ENCODE data around the gene THRAP3. TPM values are rescaled to one million over a fixed set of nuclear protein-coding genes. Genes with fewer than 3 reads are reported as not detected.
"Not testable (repeated sequence)": the region's sequence is repeated elsewhere in the genome, so short reads cannot be mapped to it uniquely, and the experiment has no call there.

The THRAP3 gene
- total and polyA plus RNA-seq, 2 experiments from 2014 or later: 127 to 161 TPM

- DNase-seq (ENCODE audit: low spot score) (peak; percentile 94), ATAC-seq (peak; percentile 96)
- Histone ChIP-seq H3K4me1 (ENCODE audit: insufficient read depth) (peaks cover 6% of the 10 kb centered on the region), H3F3A (replicated peaks; ENCODE audit: low read depth) (peaks cover 5% of the 10 kb centered on the region; the same call in 1 of the 2 replicates), H3K79me2 (replicated peaks; ENCODE audit: insufficient read depth) (no peaks in the 10 kb centered on the region), H3K4me3 (peak overlapping the region; percentile 36), H3K9me2 (ENCODE audit: insufficient read depth) (no peaks in the 10 kb centered on the region), H3K27me3 (ENCODE audit: insufficient read depth) (no peaks in the 10 kb centered on the region), H3K27ac (ENCODE audit: low read depth) (peak overlapping the region; percentile 81), H4K20me1 (replicated peaks; ENCODE audit: insufficient read depth) (no peaks in the 10 kb centered on the region), H3K36me3 (ENCODE audit: insufficient read depth) (no peaks in the 10 kb centered on the region), H2AFZ (peak overlapping the region; percentile 45), H3K4me2 (peak overlapping the region; percentile 62)
- Mint-ChIP-seq H3K4me1 (peaks cover 10% of the 10 kb centered on the region), H3K4me3 (peak overlapping the region; percentile 48), H3K27me3 (ENCODE audit: insufficient read depth, low read depth, poor library complexity) (peaks cover 8% of the 10 kb centered on the region), H3K9me3 (no peaks in the 10 kb centered on the region), H3K36me3 (ENCODE audit: low read depth) (no peaks in the 10 kb centered on the region), H3K27ac (peak overlapping the region; percentile 30)
- TF ChIP-seq STAT1 (IDR thresholded peaks at IDR 0.05; ENCODE audit: unreplicated experiment) (no peak), CTCF (conservative IDR thresholded peaks at IDR 0.05; ENCODE audit: low read depth in 2 of 2) (peak; percentile 92 to 99), ZNF462 (CRISPR knock-in tag; IDR thresholded peaks at IDR 0.05) (0 out of 2 replicates have a peak, but pooled peaks have one; percentile 4), CREB1 (CRISPR knock-in tag; IDR thresholded peaks at IDR 0.05; ENCODE audit: low read depth) (no peak), EZH2phosphoT487 (IDR thresholded peaks at IDR 0.05; ENCODE audit: unreplicated experiment) (no peak), JUNB (IDR thresholded peaks at IDR 0.05; ENCODE audit: unreplicated experiment) (no peak)
These were observed 36.2 kb upstream of the THRAP3 start for GRCh38 chr1:36187800-36188593.

DNA sequence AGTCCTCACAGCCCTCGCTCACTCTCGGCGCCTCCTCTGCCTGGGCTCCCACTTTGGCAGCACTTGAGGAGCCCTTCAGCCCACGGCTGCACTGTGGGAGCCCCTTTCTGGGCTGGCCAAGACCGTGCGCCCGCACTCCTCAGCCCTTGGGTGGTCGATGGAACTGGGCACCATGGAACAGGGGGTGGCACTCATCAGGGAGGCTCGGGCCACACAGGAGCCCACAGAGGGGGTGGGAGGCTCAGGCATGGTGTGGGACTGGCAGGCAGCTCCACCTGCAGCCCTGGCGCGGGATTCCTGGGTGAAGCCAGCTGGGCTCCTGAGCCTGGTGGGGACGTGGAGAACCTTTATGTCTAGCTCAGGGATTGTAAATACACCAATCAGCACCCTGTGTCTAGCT, 27.4 kb upstream of the THRAP3 start:
- H3K4me3 Mint-ChIP-seq; H3K27ac ChIP-seq (ENCODE audit: low read depth); H3K36me3 ChIP-seq (ENCODE audit: insufficient read depth); H3K4me1 Mint-ChIP-seq; H3F3A ChIP-seq (replicated peaks; ENCODE audit: low read depth); H3K27me3 Mint-ChIP-seq (ENCODE audit: insufficient read depth, low read depth, poor library complexity); DNase-seq (ENCODE audit: low spot score); H3K36me3 Mint-ChIP-seq (ENCODE audit: low read depth); H3K9me3 Mint-ChIP-seq; H4K20me1 ChIP-seq (replicated peaks; ENCODE audit: insufficient read depth); H2AFZ ChIP-seq; H3K9me2 ChIP-seq (ENCODE audit: insufficient read depth); H3K4me2 ChIP-seq; H3K27ac Mint-ChIP-seq; H3K79me2 ChIP-seq (replicated peaks; ENCODE audit: insufficient read depth); H3K4me1 ChIP-seq (ENCODE audit: insufficient read depth); ATAC-seq; H3K4me3 ChIP-seq; H3K27me3 ChIP-seq (ENCODE audit: insufficient read depth): not testable (repeated sequence)
